Adrenal gland (tissue), 5 donors: ENCODE data around the gene PTPRN2.

Experiments
- CTCF ChIP-seq, 6 experiments: fragments of 450-650 bp in 4 of 6; fragments of 200-600 bp in 2 of 6; sonication (generic) in 1 of 6; IDR thresholded peaks; 1 replicate in 5 of 6; 2 replicates in 1 of 6; pipeline versions ENCODE4 v1.5.1 to v1.8.0; 2016 to 2021; ENCODE audit warnings: antibody characterized with exemption in 6 of 6, mild to moderate bottlenecking in 2 of 6, moderate library complexity in 1 of 6
- POLR2A ChIP-seq, 2 donors: fragments of 450-650 bp; IDR thresholded peaks; one replicate each; pipeline ENCODE4 v1.6.1; 2017; ENCODE audit warnings: antibody characterized with exemption in 2 of 2, mild to moderate bottlenecking in 2 of 2, moderate library complexity in 1 of 2
- donor health status: DM: no; HTN: no; CAD: no.

GRCh38 chr7:157764193-157764592, 823.4 kb downstream of the PTPRN2 start:
- TF ChIP-seq CTCF (IDR thresholded peaks at IDR 0.05) (no peak), POLR2A (IDR thresholded peaks at IDR 0.05) (no peak)
